Ishikawa (cell line): ENCODE results near the gene HPF1.

Source experiments
- CEBPB ChIP-seq: IDR thresholded peaks from 2 replicates; pipeline ENCODE4 v1.6.1; 2012
- CREB1 ChIP-seq: IDR thresholded peaks from 2 replicates; pipeline ENCODE4 v1.6.1; 2012; ENCODE audit warnings: low read depth
- NFIC ChIP-seq: IDR thresholded peaks from 2 replicates; pipeline ENCODE4 v1.6.1; 2012
- RAD21 ChIP-seq: IDR thresholded peaks from 2 replicates; pipeline ENCODE4 v1.6.1; 2012; ENCODE audit warnings: low read depth
- TAF1 ChIP-seq: IDR thresholded peaks from 2 replicates; pipeline ENCODE4 v1.6.1; 2012; ENCODE audit warnings: low read depth, mild to moderate bottlenecking
- TEAD4 ChIP-seq: IDR thresholded peaks from 2 replicates; pipeline ENCODE4 v1.6.1; 2012

GRCh38 chr4:169724260-169724659 lies 33.5 kb downstream of the HPF1 start:
- TF ChIP-seq NFIC (no peak), CEBPB (no peak), TEAD4 (no peak), TAF1 (no peak), RAD21 (no peak), CREB1 (no peak)
